A673 (cell line): ENCODE results near the gene SEZ6L.

ENCODE experiments used
- EZH2 ChIP-seq: fragments of 200-600 bp; sonication (generic); IDR thresholded peaks from 2 replicates; pipeline ENCODE4 v1.6.1; 2017; ENCODE audit warnings: borderline replicate concordance, low read depth, mild to moderate bottlenecking, mixed read lengths, antibody characterized with exemption, low read length; ENCODE audit not compliant: poor library complexity, severe bottlenecking
- TF ChIP-seq, protein P1 (sequence below): fragments of 300-800, 200-600 bp; sonication (generic); conservative IDR thresholded peaks from 2 replicates; pipeline ENCODE4 v1.5.1; 2017; ENCODE audit warnings: low read depth, mild to moderate bottlenecking, antibody characterized with exemption, low read length, moderate library complexity, mixed read lengths

DNA sequence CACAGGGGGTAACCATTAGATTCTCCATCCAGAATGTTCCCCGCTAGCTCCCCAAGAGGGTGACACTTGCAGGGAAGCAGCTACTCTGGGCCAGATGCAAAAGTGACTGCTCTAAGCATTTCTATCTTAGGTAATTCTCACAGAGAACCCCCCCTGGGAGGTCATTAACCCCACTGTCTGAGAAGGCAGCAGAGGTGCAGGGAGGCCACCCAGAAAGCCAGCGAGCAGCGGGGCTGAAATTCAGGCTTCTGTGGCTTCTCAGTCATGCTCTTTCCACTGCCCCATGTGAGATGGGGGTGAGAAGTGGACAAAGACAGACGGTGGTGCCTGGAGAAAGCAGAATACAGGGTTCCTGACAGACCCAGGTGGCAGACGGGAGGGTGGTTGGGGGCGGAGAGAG lies 145.4 kb downstream of the SEZ6L start:
- TF ChIP-seq, protein P1, sequence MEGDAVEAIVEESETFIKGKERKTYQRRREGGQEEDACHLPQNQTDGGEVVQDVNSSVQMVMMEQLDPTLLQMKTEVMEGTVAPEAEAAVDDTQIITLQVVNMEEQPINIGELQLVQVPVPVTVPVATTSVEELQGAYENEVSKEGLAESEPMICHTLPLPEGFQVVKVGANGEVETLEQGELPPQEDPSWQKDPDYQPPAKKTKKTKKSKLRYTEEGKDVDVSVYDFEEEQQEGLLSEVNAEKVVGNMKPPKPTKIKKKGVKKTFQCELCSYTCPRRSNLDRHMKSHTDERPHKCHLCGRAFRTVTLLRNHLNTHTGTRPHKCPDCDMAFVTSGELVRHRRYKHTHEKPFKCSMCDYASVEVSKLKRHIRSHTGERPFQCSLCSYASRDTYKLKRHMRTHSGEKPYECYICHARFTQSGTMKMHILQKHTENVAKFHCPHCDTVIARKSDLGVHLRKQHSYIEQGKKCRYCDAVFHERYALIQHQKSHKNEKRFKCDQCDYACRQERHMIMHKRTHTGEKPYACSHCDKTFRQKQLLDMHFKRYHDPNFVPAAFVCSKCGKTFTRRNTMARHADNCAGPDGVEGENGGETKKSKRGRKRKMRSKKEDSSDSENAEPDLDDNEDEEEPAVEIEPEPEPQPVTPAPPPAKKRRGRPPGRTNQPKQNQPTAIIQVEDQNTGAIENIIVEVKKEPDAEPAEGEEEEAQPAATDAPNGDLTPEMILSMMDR, result no peak
- no peak for TF ChIP-seq EZH2
